Stimulated activated CD4-positive, alpha-beta T cell treated with anti-CD3 and anti-CD28 coated beads, Interleukin-15, amount 100 ng/mL, for 48 hours (primary cell): ENCODE measurements around the gene GNG5.
"Not testable (repeated sequence)": the region's sequence is repeated elsewhere in the genome, so short reads cannot be mapped to it uniquely, and the experiment has no call there.

ENCODE experiments used
- DNase-seq, 2 donors: peaks; one replicate each; pipeline ENCODE4 v3.0.0-alpha.2; 2020; ENCODE audit warnings: low read depth in 2 of 2

Gene GNG5

GRCh38 chr1:84506002-84506728 is at the start of gene GNG5, which contains the start of gene SPATA1:
GNG5 (minus strand) TSS chr1:84506581; CDS start chr1:84506091, 490 bp downstream.
SPATA1 (plus strand) TSS chr1:84506386; CDS start chr1:84516360, 9,974 bp downstream.
- peak; percentile 97 for DNase-seq

- no peak for DNase-seq
These were observed 44.4 kb upstream of the GNG5 start for GRCh38 chr1:84550826-84551225.

- DNase-seq = no peak
These were observed 35.3 kb upstream of the GNG5 start for GRCh38 chr1:84541679-84542078.

GRCh38 chr1:84540759-84541158 is 34.4 kb upstream of the GNG5 start:
- no peak for DNase-seq

- DNase-seq = no peak
These were observed 33.6 kb upstream of the GNG5 start for GRCh38 chr1:84539972-84540371.

- DNase-seq = no peak
These were observed 32.2 kb upstream of the GNG5 start for GRCh38 chr1:84538599-84538998.

- no peak for DNase-seq
These were observed 19.4 kb upstream of the GNG5 start for GRCh38 chr1:84525779-84526178.

GRCh38 chr1:84524590-84524989 is 18.2 kb upstream of the GNG5 start:
- DNase-seq = no peak

GRCh38 chr1:84510668-84511067 is 4.3 kb upstream of the GNG5 start:
- no peak for DNase-seq

- DNase-seq = no peak
These were observed 3.8 kb upstream of the GNG5 start for GRCh38 chr1:84510165-84510564.

- DNase-seq = no peak
These were observed 2.6 kb upstream of the GNG5 start for GRCh38 chr1:84509029-84509428.

- DNase-seq = no peak
These were observed 2.1 kb upstream of the GNG5 start for GRCh38 chr1:84508510-84508909.

- DNase-seq = not testable (repeated sequence)
These were observed 1.5 kb upstream of the GNG5 start for GRCh38 chr1:84507887-84508286.

GRCh38 chr1:84506729-84507453 is 510 bp upstream of the GNG5 start:
- no peak for DNase-seq

GRCh38 chr1:84505493-84506001 is 834 bp downstream of the GNG5 start:
- DNase-seq = no peak

- DNase-seq = no peak
These were observed 1.5 kb downstream of the GNG5 start for GRCh38 chr1:84504580-84505492.

- DNase-seq = no peak
These were observed 3.5 kb downstream of the GNG5 start for GRCh38 chr1:84502927-84503326.

- DNase-seq = no peak
These were observed 8.6 kb downstream of the GNG5 start for GRCh38 chr1:84497631-84498275.

GRCh38 chr1:84496498-84496897 is 9.9 kb downstream of the GNG5 start:
- DNase-seq = no peak

GRCh38 chr1:84493747-84494146 is 12.6 kb downstream of the GNG5 start:
- DNase-seq = no peak

GRCh38 chr1:84492726-84493125 is 13.7 kb downstream of the GNG5 start:
- no peak for DNase-seq
